ENCODE data around the gene LDB3. TPM values are rescaled to one million over a fixed set of nuclear protein-coding genes. Genes with fewer than 3 reads are reported as not detected.

Gene LDB3
- total RNA-seq, 1 experiment from 2014 or later = 0.20 TPM

GRCh38 chr10:86657396-86658011, 10.8 kb upstream of the LDB3 start (continued):
- TF ChIP-seq SIN3A (IDR thresholded peaks at IDR 0.05; ENCODE audit: low read depth) = no peak

- H3K4me2 ChIP-seq (ENCODE audit: low read length) = no peak overlapping the region
- H4K20me1 ChIP-seq (ENCODE audit: insufficient read depth) = no peaks in the 10 kb centered on the region
- POLR2A ChIA-PET = no interaction called here
- no peaks in the 10 kb centered on the region for H3K9me3 ChIP-seq (ENCODE audit: control insufficient read depth in 1 of 2, insufficient read depth in 1 of 2, low read depth in 1 of 2, low read length in 2 of 2)
- no peaks in the 10 kb centered on the region for H3K9me2 ChIP-seq (ENCODE audit: insufficient read depth)
- ATAC-seq (no peak), DNase-seq (ENCODE audit: low read depth, low spot score) (no peak)
- H2AFZ ChIP-seq (ENCODE audit: low read depth, low read length, poor library complexity, severe bottlenecking) = no peak overlapping the region
- H3K79me2 ChIP-seq (ENCODE audit: insufficient read depth, low read length) = no peaks in the 10 kb centered on the region
- H3K4me1 ChIP-seq (ENCODE audit: control insufficient read depth in 1 of 2, insufficient read depth in 2 of 2, low read length in 2 of 2) = peaks cover 0 to 7% of the 10 kb centered on the region in 2 experiments; a peak in 1 of 4 replicates
- no peak overlapping the region for H3K4me3 ChIP-seq (replicated peaks in 1 of 2; ENCODE audit: low read depth in 1 of 2, low read length in 2 of 2)
- H3K9ac ChIP-seq (ENCODE audit: low read length) = no peak overlapping the region
- RAD21 ChIA-PET (ENCODE audit: low non-redundant PET in 1 of 2, low total read pairs in 2 of 2, uncharacterized antibody in 2 of 2, unreplicated experiment in 2 of 2) = no interaction called here
- no TSS peak for BruUV-seq (replicated peaks)
- H3K27me3 ChIP-seq (ENCODE audit: insufficient read depth, low read length) = no peaks in the 10 kb centered on the region
- no peaks in the 10 kb centered on the region for H3K36me3 ChIP-seq (ENCODE audit: control insufficient read depth in 1 of 2, insufficient read depth in 2 of 2, low read length in 2 of 2)
- CTCF ChIA-PET = no interaction called here
- H3K27ac ChIP-seq (ENCODE audit: low read depth, low read length) = no peak overlapping the region
- TF ChIP-seq ELF1 (IDR thresholded peaks at IDR 0.05; ENCODE audit: borderline replicate concordance, low read depth) (no peak), CEBPB (IDR thresholded peaks at IDR 0.05; ENCODE audit: low read depth) (no peak), ZNF274 (IDR thresholded peaks at IDR 0.05; ENCODE audit: low read depth, low read length) (no peak), REST (IDR thresholded peaks at IDR 0.05; ENCODE audit: low read depth) (no peak), EZH2 (IDR thresholded peaks at IDR 0.05) (no peak), MAX (IDR thresholded peaks at IDR 0.05) (no peak), CTCF (IDR thresholded peaks at IDR 0.05 in 2 of 3, conservative IDR thresholded peaks at IDR 0.05 in 1 of 3; ENCODE audit: borderline replicate concordance in 1 of 3, insufficient read depth in 1 of 3, low read depth in 2 of 3, low read length in 2 of 3) (no peak), FOSL1 (IDR thresholded peaks at IDR 0.05; ENCODE audit: low read depth) (no peak), ZBTB33 (IDR thresholded peaks at IDR 0.05; ENCODE audit: extremely low read depth, insufficient replicate concordance, low read length) (no peak), EZH2phosphoT487 (IDR thresholded peaks at IDR 0.05; ENCODE audit: borderline replicate concordance) (no peak), POLR2AphosphoS5 (IDR thresholded peaks at IDR 0.05; ENCODE audit: low read depth, low read length) (no peak), TCF7L2 (IDR thresholded peaks at IDR 0.05; ENCODE audit: borderline replicate concordance, extremely low read depth, insufficient read depth, insufficient read length) (no peak)
- intact Hi-C loops (cut with micrococcal nuclease) = no loop called here
These were observed 10.0 kb upstream of the LDB3 start for GRCh38 chr10:86658261-86658741.

Measured in HCT116 (cell line).